HG03159 (cell line): ENCODE results near the gene TMEM229A.
"Not testable (repeated sequence)": the region's sequence is repeated elsewhere in the genome, so short reads cannot be mapped to it uniquely, and the experiment has no call there.

Source experiments
- ATAC-seq: cut with Tn5 transposase; IDR thresholded peaks from one replicate; pipeline ENCODE4 v1.9.1; 2021; ENCODE audit warnings: mild to moderate bottlenecking, moderate library complexity; ENCODE audit not compliant: unreplicated experiment

Gene TMEM229A

GRCh38 chr7:124032369-124033094 lies at the start of gene TMEM229A:
TMEM229A (minus strand) TSS chr7:124033067; CDS start chr7:124033003, 64 bp downstream.
- peak; percentile 49 for ATAC-seq

GRCh38 chr7:124082234-124082633 lies 49.4 kb upstream of the TMEM229A start:
- not testable (repeated sequence) for ATAC-seq

- ATAC-seq, result no peak
Observed at GRCh38 chr7:124077546-124077945, 44.7 kb upstream of the TMEM229A start.

DNA sequence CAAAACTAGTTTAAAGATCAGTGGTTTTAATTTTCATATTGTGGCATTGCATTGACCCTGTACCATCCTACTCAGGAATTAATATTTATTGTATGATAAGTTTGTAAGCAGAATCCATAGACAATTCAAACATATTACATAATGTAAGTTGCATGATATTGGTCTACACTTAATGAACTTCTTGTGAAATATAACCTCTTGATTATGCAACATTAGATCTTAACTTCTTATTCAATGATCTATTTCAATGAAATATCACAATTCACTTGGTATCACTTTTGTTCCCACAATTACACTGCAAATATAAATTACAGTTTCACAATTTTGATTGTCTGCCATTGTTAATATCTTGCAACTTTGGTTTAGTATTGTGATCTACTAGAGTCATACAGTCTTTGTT lies 44.0 kb upstream of the TMEM229A start:
- no peak for ATAC-seq

GRCh38 chr7:124074007-124074406 lies 41.1 kb upstream of the TMEM229A start:
- no peak for ATAC-seq

DNA sequence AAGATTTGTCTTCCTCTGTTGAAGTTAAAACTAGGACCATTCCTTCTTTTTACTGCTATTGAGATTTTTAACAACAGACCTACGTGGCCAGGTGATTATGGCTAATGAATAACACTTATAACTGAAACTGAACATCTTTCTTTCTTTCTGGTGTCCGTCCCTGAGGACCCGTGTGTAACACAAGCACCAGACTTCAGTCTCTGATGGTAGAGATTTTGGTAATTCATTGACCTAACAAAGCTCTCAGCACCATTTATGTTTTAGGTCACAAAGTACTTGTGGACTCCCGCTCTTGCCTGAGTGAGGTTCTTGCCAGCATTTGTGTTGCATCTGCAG lies 40.4 kb upstream of the TMEM229A start:
- no peak for ATAC-seq

DNA sequence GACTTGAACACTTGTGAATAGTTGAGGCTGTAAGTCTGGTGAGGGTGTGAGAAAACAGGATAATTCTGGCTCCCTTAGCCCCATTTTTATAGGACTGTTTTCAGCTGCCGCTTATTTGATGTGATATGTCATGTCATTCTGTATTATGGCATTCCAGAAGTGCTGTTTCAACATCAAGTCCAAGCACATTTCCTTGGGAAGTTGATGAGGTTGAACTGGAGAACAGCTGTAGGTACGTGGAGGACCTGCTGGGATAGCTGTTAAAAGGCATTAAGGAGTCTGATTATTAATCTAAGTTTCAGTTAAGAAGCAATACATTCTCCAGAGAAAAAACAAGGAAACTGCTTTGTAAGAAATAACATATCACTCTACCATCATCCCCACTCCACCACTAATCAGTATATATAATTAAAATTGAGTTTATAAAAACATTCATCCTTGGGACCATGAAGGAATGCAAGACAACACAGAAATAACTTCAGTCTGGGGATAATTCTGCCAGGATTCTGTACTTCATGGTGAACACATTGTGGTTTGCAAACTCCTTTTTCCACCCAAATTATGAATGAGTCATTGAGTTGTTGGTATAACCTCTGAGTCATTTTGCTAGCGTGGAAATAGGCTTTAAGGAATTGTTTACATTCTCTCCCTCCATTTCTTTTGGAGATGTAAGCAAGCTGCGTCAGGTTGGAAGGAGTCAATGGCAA lies 39.9 kb upstream of the TMEM229A start:
- ATAC-seq, result no peak

DNA sequence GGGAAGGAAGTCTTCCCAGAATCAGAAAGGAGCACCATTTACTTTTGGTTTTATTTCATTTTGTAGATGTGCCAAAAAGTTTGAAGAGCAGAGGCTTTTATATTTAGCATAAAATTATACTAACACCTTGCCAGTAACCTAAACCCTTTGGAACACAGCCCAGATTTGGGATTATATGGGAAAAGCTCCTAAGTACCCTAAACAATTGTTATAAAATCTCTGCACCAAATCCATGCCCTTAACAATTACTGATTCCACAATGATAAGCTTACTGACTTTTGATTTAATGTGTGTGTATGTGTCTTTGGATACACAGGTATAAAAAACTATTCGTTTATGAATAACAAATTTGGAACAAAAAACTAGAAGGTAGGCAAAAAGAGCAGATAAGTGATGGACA lies 39.0 kb upstream of the TMEM229A start:
- no peak for ATAC-seq

DNA sequence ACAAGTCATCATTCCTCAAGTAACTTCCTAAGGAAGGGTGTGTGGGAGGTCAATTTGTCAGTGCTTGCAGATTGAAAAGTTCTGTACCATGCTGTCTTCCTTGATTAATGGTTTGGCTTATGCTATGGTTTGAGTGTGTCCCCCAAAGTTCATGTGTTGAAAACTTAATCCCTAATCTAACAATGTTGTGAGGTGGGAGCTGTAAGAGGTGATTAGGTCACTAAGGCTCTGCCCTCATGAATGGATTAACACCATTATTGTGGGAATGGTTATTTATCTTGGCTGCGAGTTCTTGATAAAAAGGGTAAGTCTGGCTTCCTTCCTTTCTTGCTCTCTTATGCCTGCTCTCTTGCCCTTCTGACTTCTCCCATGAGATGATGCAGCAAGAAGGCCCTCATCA lies 29.3 kb upstream of the TMEM229A start:
- ATAC-seq, result no peak

DNA sequence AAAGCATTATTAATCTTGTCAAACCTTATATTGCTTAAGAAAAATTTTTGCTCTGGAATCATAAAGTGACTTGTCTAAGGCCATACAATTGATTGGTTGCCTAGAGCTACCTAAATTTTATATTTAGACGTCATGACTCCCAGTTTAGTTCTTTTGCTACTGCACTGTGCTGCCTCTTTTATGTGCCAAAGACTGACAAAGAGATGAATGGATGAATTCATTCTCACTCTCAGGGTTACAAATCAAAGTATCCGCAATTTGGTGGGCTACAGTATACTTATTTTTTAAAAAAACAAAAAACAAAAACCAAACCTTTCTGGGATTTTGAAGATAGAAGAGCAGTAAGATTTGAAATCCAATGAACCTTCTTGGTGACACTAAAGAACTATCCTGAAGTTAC lies 27.7 kb upstream of the TMEM229A start:
- no peak for ATAC-seq

GRCh38 chr7:124059375-124059774 lies 26.5 kb upstream of the TMEM229A start:
- ATAC-seq, result peak; percentile 100

DNA sequence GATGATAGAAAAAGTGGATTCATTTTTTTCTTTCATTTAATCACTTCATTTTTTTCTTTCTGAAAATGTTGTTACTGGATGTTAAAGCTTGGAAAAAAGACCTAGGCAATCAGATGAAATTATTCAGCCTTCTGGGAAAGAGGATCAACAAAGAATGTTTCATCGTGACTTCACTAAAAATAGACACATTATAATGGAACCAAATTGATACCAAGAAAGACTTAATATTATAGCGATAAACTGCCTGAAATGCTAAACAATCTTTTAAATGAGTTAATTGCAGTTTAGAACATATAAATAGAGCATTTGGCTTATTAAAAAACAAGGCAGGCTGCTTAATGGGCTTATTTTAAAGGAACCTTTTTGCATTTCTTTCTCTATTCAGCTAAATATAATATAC lies 25.6 kb upstream of the TMEM229A start:
- ATAC-seq, result no peak

DNA sequence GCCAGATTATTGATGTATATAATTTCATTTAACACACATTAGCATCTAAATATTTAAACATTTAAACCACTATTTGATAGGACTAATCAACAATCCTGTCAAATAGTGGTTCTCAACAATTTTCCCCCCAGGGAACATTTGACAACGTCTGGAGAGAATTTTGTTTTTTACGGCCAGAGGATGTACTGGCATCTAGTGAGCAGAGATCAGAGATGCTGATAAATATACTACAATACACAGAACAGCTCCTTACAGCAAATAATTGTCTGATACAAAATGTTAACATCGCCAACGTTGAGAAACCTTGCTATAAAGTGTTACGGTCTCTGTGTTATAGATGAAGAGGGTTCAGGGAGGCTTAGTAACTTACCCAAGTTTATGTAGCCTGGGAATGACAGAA lies 25.0 kb upstream of the TMEM229A start:
- ATAC-seq, result no peak

DNA sequence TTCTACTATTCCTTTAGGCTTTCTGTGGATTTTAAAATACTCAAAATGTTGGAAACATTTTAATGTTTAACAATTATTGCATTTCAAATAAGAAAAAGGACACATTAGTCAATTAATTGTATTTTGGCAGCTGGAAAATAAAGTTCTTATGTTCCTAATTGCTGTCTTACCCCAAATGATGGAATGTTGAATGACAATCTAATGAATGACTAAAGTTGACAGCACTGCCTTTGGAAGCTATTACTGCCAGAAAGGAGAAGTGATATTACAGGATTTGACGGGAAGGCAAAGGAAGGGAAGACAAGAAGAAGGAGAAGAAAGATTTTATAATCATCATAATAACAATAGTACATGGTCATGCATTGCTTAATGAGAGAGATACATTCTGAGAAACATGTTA lies 23.4 kb upstream of the TMEM229A start:
- no peak for ATAC-seq

- ATAC-seq, result no peak
Observed at GRCh38 chr7:124051681-124052377, 19.0 kb upstream of the TMEM229A start.

DNA sequence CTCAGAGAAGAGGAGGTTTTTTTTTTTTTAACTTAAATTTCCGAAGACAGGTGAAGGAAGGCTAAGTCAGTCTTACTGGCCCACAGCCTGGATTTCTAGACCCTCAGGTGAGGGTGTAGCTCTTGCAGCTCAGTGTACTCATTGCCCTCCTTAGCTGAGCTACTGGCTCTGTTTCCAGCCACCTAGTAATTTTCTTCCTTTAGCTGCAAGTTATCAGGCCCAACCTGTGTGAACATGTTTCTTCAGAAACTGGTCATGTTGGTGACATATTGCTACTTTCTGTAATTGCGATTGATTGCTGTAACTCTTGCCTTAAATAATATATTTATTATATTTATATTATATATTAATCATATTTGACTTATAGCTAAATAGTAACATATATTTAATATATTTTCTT lies 10.0 kb upstream of the TMEM229A start:
- no peak for ATAC-seq

- no peak for ATAC-seq
Observed at GRCh38 chr7:124041439-124041838, 8.6 kb upstream of the TMEM229A start.

- ATAC-seq, result not testable (repeated sequence)
Observed at GRCh38 chr7:124037902-124038301, 5.0 kb upstream of the TMEM229A start.

DNA sequence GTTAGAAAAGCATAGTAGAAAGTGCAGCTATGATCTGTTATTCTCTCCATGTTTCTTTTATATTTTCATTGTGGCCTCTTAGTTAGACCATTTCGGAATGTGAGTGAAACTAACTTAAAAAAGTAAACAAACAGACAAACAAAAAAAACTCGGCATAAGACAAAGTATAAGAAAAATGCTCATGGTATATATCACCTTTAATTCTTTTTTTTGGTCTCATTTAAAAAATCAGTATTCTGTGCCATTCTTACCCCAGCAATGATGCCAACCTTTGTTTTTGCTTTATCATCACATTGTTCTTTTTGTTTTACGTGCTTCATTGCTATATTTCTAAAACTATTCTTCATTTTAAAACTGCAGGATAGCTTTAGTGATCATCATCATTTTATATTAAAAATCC lies 2.8 kb upstream of the TMEM229A start:
- no peak for ATAC-seq

- ATAC-seq, result no peak
Observed at GRCh38 chr7:124034754-124035100, 1.9 kb upstream of the TMEM229A start.

GRCh38 chr7:124033807-124034753 lies 1.2 kb upstream of the TMEM229A start:
- ATAC-seq, result no peak
